ENCODE measurements around the gene RHOT1. TPM values are rescaled to one million over a fixed set of nuclear protein-coding genes. Genes with fewer than 3 reads are reported as not detected.

RHOT1 gene
- total RNA-seq, 1 donor from 2014 or later = 61.0 TPM

Other genes starting within 250 kb of the RHOT1 start
- 30.0 TPM for gene UTP6, start 240.8 kb upstream of the RHOT1 start, total RNA-seq
- 12.1 TPM for gene SUZ12, start 205.5 kb upstream of the RHOT1 start, total RNA-seq
- 3.0 TPM for gene LRRC37B, start 135.1 kb upstream of the RHOT1 start, total RNA-seq
- 1.7 TPM for gene RHBDL3, start 123.3 kb downstream of the RHOT1 start, total RNA-seq
- 18.3 TPM for gene C17orf75, start 199.7 kb downstream of the RHOT1 start, total RNA-seq
- gene ZNF207, start 207.7 kb downstream of the RHOT1 start, total RNA-seq = 54.4 TPM

All from Right ventricle myocardium superior (tissue), 1 donor.